Upper lobe of left lung (tissue), 4 donors: Measurements from ENCODE around the gene CDKAL1.

ENCODE experiments used
- EP300 ChIP-seq, 4 donors: sonication (generic); formaldehyde crosslinking; IDR thresholded peaks; one replicate each; pipeline ENCODE4 v1.5.1; 2017; ENCODE audit warnings: antibody characterized with exemption in 4 of 4, control low read depth in 2 of 4
- POLR2A ChIP-seq, 4 donors: fragments of 450-650 bp; IDR thresholded peaks; one replicate each; pipeline ENCODE4 v1.5.1; 2016 to 2017; ENCODE audit warnings: antibody characterized with exemption in 4 of 4, mild to moderate bottlenecking in 2 of 4
- POLR2AphosphoS5 ChIP-seq, 2 donors: sonication (generic); formaldehyde crosslinking; IDR thresholded peaks; one replicate each; pipeline ENCODE4 v1.5.1; 2017; ENCODE audit warnings: antibody characterized with exemption in 2 of 2
- TF ChIP-seq, protein P1 (sequence below), 6 experiments: fragments of 450-650 bp in 4 of 6; fragments of 200-600 bp in 2 of 6; sonication (generic) in 2 of 6; IDR thresholded peaks; one replicate each; pipeline ENCODE4 v1.5.1; 2016 to 2019; ENCODE audit warnings: antibody characterized with exemption in 6 of 6

- TF ChIP-seq, protein P1, sequence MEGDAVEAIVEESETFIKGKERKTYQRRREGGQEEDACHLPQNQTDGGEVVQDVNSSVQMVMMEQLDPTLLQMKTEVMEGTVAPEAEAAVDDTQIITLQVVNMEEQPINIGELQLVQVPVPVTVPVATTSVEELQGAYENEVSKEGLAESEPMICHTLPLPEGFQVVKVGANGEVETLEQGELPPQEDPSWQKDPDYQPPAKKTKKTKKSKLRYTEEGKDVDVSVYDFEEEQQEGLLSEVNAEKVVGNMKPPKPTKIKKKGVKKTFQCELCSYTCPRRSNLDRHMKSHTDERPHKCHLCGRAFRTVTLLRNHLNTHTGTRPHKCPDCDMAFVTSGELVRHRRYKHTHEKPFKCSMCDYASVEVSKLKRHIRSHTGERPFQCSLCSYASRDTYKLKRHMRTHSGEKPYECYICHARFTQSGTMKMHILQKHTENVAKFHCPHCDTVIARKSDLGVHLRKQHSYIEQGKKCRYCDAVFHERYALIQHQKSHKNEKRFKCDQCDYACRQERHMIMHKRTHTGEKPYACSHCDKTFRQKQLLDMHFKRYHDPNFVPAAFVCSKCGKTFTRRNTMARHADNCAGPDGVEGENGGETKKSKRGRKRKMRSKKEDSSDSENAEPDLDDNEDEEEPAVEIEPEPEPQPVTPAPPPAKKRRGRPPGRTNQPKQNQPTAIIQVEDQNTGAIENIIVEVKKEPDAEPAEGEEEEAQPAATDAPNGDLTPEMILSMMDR (IDR thresholded peaks at IDR 0.05) = no peak
- TF ChIP-seq POLR2A (IDR thresholded peaks at IDR 0.05) (no peak), POLR2AphosphoS5 (IDR thresholded peaks at IDR 0.05) (no peak), EP300 (IDR thresholded peaks at IDR 0.05) (no peak)
Observed at GRCh38 chr6:21061892-21062291, 527.6 kb downstream of the CDKAL1 start.
